Measurements from ENCODE around the gene ZDHHC20.

Gene ZDHHC20

DNA sequence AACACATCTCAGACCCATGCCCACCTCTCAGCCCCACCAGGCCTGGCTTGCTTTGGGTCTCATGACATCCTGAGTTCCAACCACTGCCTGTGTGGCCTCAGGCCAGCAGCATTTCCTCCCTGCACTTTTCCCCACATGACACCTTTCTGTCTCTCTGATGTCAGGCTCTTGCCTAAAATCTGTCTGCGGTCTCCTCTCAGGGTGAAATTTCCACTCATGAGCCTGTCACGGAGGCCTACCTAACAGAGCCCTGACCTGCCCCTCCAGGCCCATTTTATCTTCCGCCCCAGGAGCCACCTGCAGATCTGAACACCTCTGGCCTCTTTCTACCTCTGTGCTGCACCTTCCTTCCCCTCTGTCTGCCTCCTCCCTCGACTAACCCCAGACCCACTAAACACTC is 93.5 kb downstream of the ZDHHC20 start:
- no peak for DNase-seq (ENCODE audit: low read depth)
- TF ChIP-seq, protein P1, sequence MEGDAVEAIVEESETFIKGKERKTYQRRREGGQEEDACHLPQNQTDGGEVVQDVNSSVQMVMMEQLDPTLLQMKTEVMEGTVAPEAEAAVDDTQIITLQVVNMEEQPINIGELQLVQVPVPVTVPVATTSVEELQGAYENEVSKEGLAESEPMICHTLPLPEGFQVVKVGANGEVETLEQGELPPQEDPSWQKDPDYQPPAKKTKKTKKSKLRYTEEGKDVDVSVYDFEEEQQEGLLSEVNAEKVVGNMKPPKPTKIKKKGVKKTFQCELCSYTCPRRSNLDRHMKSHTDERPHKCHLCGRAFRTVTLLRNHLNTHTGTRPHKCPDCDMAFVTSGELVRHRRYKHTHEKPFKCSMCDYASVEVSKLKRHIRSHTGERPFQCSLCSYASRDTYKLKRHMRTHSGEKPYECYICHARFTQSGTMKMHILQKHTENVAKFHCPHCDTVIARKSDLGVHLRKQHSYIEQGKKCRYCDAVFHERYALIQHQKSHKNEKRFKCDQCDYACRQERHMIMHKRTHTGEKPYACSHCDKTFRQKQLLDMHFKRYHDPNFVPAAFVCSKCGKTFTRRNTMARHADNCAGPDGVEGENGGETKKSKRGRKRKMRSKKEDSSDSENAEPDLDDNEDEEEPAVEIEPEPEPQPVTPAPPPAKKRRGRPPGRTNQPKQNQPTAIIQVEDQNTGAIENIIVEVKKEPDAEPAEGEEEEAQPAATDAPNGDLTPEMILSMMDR (conservative IDR thresholded peaks at IDR 0.05; ENCODE audit: control insufficient read depth, insufficient read depth, low read depth, low read length), result no peak
- no peak overlapping the region for H3K4me3 ChIP-seq (ENCODE audit: control insufficient read depth, low read depth, low read length)

DNA sequence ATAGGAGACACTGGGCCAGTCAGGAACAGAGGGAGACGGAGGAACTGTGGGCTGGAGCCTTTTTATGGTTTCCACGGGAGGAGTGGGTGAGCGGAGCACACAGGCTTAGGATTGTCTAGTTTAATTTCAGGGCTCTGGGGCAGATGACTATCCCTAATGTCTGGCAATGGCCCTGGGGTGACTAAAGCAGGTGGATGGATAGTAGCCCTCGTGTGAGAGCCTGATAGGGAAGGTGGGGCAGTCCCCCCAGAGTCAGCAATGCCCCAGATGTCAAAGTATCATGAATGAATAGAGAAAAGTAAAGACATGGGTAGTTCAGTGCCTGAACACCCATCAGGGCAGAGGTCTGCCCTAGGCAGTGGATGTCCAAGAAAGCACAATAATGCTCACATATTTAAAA is 94.2 kb downstream of the ZDHHC20 start:
- TF ChIP-seq, protein P1 (conservative IDR thresholded peaks at IDR 0.05; ENCODE audit: control insufficient read depth, insufficient read depth, low read depth, low read length), result no peak
- H3K4me3 ChIP-seq (ENCODE audit: control insufficient read depth, low read depth, low read length), result no peak overlapping the region
- DNase-seq (ENCODE audit: low read depth), result no peak

DNA sequence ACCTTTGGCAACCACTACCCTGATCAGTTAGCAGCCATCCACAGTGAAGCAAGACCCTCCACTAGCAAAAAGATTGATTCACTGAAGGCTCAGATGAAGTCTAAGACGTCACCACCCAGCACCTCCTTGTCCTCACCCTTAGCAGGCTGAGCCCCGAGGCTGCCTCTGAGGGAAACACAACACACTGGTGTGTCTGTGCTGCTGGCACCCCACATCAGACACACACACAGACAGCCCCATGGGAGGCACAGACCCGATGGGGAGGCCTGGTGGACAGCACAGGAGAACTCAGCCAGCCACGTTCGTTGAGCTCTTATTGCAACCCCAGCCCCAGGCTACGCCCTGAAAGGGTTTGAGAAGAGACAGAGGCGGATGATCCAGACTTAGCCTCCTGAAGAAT is 94.7 kb downstream of the ZDHHC20 start:
- TF ChIP-seq, protein P1 (conservative IDR thresholded peaks at IDR 0.05; ENCODE audit: control insufficient read depth, insufficient read depth, low read depth, low read length), result no peak
- H3K4me3 ChIP-seq (ENCODE audit: control insufficient read depth, low read depth, low read length), result no peak overlapping the region
- DNase-seq (ENCODE audit: low read depth), result no peak

DNA sequence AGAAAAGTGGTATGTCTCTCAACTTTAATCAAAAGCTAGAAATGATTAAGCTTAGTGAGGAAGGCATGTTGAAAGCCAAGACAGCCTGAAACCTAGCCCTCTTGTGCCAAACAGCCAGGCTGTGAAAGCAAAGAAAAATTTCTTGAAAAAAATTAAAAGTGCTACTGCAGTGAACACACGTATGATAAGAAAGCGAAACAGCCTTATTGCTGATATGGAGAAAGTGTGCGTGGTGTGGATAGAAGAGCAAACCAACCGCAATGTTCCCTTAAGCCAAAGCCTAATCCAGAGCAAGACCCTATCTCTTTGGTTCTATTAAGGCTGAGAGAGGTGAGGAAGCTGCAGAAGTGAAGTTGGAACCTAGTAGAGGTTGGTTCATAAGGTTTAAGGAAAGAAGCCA is 96.4 kb downstream of the ZDHHC20 start:
- DNase-seq (ENCODE audit: low read depth), result no peak
- no peak overlapping the region for H3K4me3 ChIP-seq (ENCODE audit: control insufficient read depth, low read depth, low read length)
- TF ChIP-seq, protein P1 (conservative IDR thresholded peaks at IDR 0.05; ENCODE audit: control insufficient read depth, insufficient read depth, low read depth, low read length), result no peak

DNA sequence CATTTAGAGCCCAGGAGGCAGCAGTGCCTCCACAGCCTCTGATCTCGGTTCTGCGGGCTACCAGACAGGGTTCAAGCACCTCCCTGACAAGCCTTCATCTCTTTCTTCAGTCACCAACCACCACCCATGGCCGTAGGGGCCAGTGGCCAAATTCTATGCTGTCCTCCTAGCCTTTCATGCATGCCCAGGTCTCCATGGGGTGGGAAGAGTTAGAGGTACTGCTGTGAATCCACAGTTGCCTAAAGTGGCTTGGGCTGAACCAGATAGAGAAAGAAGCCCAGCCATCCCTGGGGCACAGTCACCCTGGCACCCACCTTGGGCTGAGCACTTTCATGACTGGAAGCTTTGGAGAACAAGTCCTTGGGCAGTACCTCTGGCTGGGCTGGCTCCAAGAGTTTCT is 97.4 kb downstream of the ZDHHC20 start:
- DNase-seq (ENCODE audit: low read depth), result no peak
- no peak overlapping the region for H3K4me3 ChIP-seq (ENCODE audit: control insufficient read depth, low read depth, low read length)
- TF ChIP-seq, protein P1 (conservative IDR thresholded peaks at IDR 0.05; ENCODE audit: control insufficient read depth, insufficient read depth, low read depth, low read length), result no peak

DNA sequence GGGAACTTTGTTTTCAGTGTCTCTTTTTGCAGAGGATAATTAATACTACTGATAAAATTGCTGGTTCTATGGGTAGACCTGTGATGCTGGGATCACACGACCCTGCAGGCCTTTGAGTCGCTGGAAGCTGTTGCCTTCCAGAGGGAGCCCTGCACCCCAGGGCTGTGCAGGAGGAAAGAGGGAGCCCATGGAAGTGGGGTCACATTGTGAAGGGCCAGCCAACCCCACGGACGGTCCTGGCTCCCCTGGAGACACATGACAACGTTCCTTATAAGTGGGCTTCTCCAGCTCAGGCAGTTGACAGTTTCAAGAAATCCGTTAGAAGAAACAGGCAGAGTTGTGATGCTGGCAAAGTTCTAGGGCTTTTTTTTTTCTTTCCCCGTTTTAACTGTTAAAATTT is 98.0 kb downstream of the ZDHHC20 start:
- TF ChIP-seq, protein P1 (conservative IDR thresholded peaks at IDR 0.05; ENCODE audit: control insufficient read depth, insufficient read depth, low read depth, low read length), result no peak
- DNase-seq (ENCODE audit: low read depth), result no peak
- no peak overlapping the region for H3K4me3 ChIP-seq (ENCODE audit: control insufficient read depth, low read depth, low read length)

DNA sequence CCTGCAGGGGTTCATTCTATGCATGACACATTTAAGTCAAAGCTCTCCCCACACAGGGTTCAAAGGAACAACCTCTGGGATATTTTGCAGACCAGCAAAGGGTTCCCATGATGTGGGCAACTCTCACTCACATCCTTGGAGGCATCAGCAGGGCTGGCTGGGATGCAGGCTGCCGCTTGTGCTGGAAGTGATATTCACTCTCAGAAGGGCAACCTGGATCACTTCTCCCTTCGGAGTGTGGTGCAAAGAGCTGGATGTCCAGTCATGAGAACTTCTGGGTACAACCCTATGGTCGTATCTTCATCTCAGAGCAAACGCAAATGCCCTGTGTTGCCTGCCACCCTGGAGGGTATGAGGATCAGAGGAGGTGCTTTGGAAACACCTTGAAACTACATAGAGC is 98.6 kb downstream of the ZDHHC20 start:
- no peak overlapping the region for H3K4me3 ChIP-seq (ENCODE audit: control insufficient read depth, low read depth, low read length)
- no peak for DNase-seq (ENCODE audit: low read depth)
- TF ChIP-seq, protein P1 (conservative IDR thresholded peaks at IDR 0.05; ENCODE audit: control insufficient read depth, insufficient read depth, low read depth, low read length), result no peak

All from fibroblast of mammary gland (primary cell).